Bronchial epithelial cell (primary cell): Measurements from ENCODE around the gene TPST2. TPM values are rescaled to one million over a fixed set of nuclear protein-coding genes. Genes with fewer than 3 reads are reported as not detected.
A peak's percentile ranks its signal among the peaks of the same experiment; 100 is the strongest.

Experiments
- DNase-seq: peaks from one replicate; pipeline ENCODE4 v3.0.0-alpha.2; 2010; ENCODE audit warnings: low read depth
- FAIRE-seq: peaks from 2 replicates; lab custom pipeline; 2011; peaks lifted over from hg19 to GRCh38; lab: Jason Lieb, UNC
- H3K27me3 ChIP-seq: 2 replicates; pipeline ENCODE4 v1.5.1; 2011; ENCODE audit warnings: low read length; ENCODE audit not compliant: control insufficient read depth, insufficient read depth
- H3K36me3 ChIP-seq: 2 replicates; pipeline ENCODE4 v1.5.1; 2011; ENCODE audit warnings: low read length; ENCODE audit not compliant: control insufficient read depth, insufficient read depth
- H3K4me3 ChIP-seq: 2 replicates; pipeline ENCODE4 v1.5.1; 2011; ENCODE audit warnings: mild to moderate bottlenecking, low read depth, low read length, control low read depth
- CTCF ChIP-seq: IDR thresholded peaks from 2 replicates; pipeline ENCODE4 v1.5.1; 2011; ENCODE audit warnings: mild to moderate bottlenecking, moderate library complexity, low read length, control low read depth, inconsistent platforms; ENCODE audit not compliant: insufficient read depth, severe bottlenecking
- total RNA-seq: library from RNA; depleted of rRNA; stranded (reverse); fragments of >200 nt; gene quantifications from 2 replicates; pipeline ENCODE4 v1.2.1, GENCODE V29; 2014

Gene TPST2
- total RNA-seq, 1 donor from 2014 or later, result 18.4 TPM

DNA sequence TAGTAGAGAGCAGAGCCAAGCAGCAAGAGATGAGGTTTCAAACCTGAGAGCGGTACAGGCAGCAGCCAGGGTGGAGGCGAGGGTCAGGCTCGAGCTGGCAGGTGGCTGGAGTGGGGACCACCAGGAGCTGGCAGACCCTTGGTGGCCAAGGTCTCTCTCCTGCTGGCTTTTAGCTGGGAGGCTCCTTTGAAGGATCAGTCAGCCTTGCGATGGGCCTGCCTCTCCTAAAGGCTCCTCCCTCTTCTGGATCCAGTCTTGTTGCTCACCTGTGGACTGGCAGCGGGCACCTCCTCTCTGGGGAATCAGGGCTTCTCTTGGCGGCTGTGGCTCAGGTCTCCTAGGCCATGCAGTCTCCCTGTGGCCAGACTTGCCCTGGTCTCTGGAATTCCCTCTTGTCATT, 24.8 kb downstream of the TPST2 start:
- DNase-seq (peak; percentile 29), FAIRE-seq (no peak)
- Histone ChIP-seq H3K36me3 (peaks cover 3% of the 10 kb centered on the region), H3K27me3 (no peaks in the 10 kb centered on the region), H3K4me3 (no peak overlapping the region)
- no peak for TF ChIP-seq CTCF

- FAIRE-seq (no peak), DNase-seq (peak; percentile 17)
- TF ChIP-seq CTCF, result no peak
- no peak overlapping the region for H3K4me3 ChIP-seq
- H3K36me3 ChIP-seq, result peaks cover 3% of the 10 kb centered on the region
- H3K27me3 ChIP-seq, result no peaks in the 10 kb centered on the region
Observed at GRCh38 chr22:26564672-26565071, 25.3 kb downstream of the TPST2 start.

- FAIRE-seq (peak; percentile 36), DNase-seq (peak; percentile 80)
- no peaks in the 10 kb centered on the region for H3K27me3 ChIP-seq
- no peak for TF ChIP-seq CTCF
- H3K36me3 ChIP-seq, result peaks cover 3% of the 10 kb centered on the region
- H3K4me3 ChIP-seq, result no peak overlapping the region
Observed at GRCh38 chr22:26564181-26564580, 25.8 kb downstream of the TPST2 start.

- no peak for FAIRE-seq
- peaks cover 3% of the 10 kb centered on the region for H3K36me3 ChIP-seq
Observed at GRCh38 chr22:26563022-26563421, 26.9 kb downstream of the TPST2 start.

DNA sequence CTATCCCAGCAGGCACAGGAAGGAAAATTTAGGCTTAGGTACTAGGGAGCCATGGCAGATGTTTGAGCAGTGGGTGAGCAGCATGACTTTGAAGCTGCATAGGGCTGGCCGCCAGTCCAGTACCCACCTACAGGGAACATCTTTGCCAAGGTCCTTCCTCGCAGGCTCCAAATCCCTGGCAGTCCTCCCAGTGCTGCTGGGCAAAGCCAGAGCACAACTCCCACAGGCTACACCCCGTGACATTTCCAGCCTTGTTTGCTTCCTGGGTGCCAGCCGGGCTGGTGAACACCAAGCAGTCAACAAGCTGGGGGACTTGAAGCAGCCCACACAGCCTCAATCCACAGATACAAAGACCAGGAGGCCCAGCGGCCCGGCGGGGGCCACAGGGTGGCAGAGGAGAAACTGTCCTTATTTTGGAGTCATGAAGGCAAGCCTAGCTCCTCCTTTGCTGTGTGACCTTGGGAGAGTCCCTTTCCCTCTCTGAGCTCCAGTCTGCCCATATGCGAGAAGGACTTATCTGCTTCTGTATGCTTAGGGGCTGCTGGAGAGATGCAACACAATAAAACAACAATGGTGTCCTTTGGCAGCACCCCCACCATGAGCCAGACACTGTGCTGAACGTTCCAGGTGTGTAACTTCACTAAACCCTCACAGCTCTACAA, 28.0 kb downstream of the TPST2 start:
- Histone ChIP-seq H3K4me3 (no peak overlapping the region), H3K27me3 (no peaks in the 10 kb centered on the region), H3K36me3 (peaks cover 3% of the 10 kb centered on the region)
- DNase-seq (no peak), FAIRE-seq (no peak)
- no peak for TF ChIP-seq CTCF

More at GRCh38 chr22:26563022-26563421, 26.9 kb downstream of the TPST2 start:
- Histone ChIP-seq H3K27me3 (no peaks in the 10 kb centered on the region), H3K4me3 (no peak overlapping the region)
- no peak for TF ChIP-seq CTCF
- no peak for DNase-seq
